HG03520 (cell line): ENCODE results near the gene CAMK1D.

Experiments used
- ATAC-seq: cut with Tn5 transposase; IDR thresholded peaks from one replicate; pipeline ENCODE4 v1.9.1; 2021; ENCODE audit warnings: mild to moderate bottlenecking, moderate library complexity; ENCODE audit not compliant: unreplicated experiment

The CAMK1D gene

GRCh38 chr10:12510984-12511383 is 161.6 kb downstream of the CAMK1D start:
- ATAC-seq = no peak

GRCh38 chr10:12511651-12512050 is 162.3 kb downstream of the CAMK1D start:
- ATAC-seq = no peak

GRCh38 chr10:12512332-12513002 is 163.1 kb downstream of the CAMK1D start:
- no peak for ATAC-seq

- ATAC-seq = no peak
These were observed 163.6 kb downstream of the CAMK1D start for GRCh38 chr10:12513003-12513365.

GRCh38 chr10:12513775-12514673 is 164.7 kb downstream of the CAMK1D start:
- ATAC-seq = no peak

GRCh38 chr10:12518024-12518423 is 168.7 kb downstream of the CAMK1D start:
- ATAC-seq = no peak

GRCh38 chr10:12521423-12521822 is 172.1 kb downstream of the CAMK1D start:
- no peak for ATAC-seq

- ATAC-seq = no peak
These were observed 177.0 kb downstream of the CAMK1D start for GRCh38 chr10:12526311-12526710.

- no peak for ATAC-seq
These were observed 180.6 kb downstream of the CAMK1D start for GRCh38 chr10:12529976-12530375.

GRCh38 chr10:12531305-12532220 is 182.2 kb downstream of the CAMK1D start:
- no peak for ATAC-seq

GRCh38 chr10:12533151-12533550 is 183.8 kb downstream of the CAMK1D start:
- ATAC-seq = no peak

GRCh38 chr10:12533723-12534122 is 184.4 kb downstream of the CAMK1D start:
- ATAC-seq = no peak

GRCh38 chr10:12534824-12535223 is 185.5 kb downstream of the CAMK1D start:
- no peak for ATAC-seq

- ATAC-seq = no peak
These were observed 186.3 kb downstream of the CAMK1D start for GRCh38 chr10:12535656-12536055.

- ATAC-seq = no peak
These were observed 189.2 kb downstream of the CAMK1D start for GRCh38 chr10:12538491-12538995.

GRCh38 chr10:12539350-12540164 is 190.2 kb downstream of the CAMK1D start:
- no peak for ATAC-seq

GRCh38 chr10:12540341-12540781 is 191.0 kb downstream of the CAMK1D start:
- no peak for ATAC-seq

GRCh38 chr10:12541446-12542067 is 192.2 kb downstream of the CAMK1D start:
- ATAC-seq = no peak

GRCh38 chr10:12542133-12542670 is 192.9 kb downstream of the CAMK1D start:
- ATAC-seq = no peak
